Daoy (cell line): ENCODE results near the gene HHATL. TPM values are rescaled to one million over a fixed set of nuclear protein-coding genes. Genes with fewer than 3 reads are reported as not detected.

ENCODE experiments used
- DNase-seq: peaks from one replicate; pipeline ENCODE4 v3.0.0-alpha.2; 2015; ENCODE audit warnings: low read depth
- total RNA-seq: library from RNA; depleted of rRNA; stranded (reverse); fragments of >200 nt; shearing (Covaris generic); gene quantifications from 2 replicates; pipeline ENCODE4 v1.2.3, GENCODE V29; 2014

HHATL gene
- total RNA-seq, 1 experiment from 2014 or later = not detected

DNA sequence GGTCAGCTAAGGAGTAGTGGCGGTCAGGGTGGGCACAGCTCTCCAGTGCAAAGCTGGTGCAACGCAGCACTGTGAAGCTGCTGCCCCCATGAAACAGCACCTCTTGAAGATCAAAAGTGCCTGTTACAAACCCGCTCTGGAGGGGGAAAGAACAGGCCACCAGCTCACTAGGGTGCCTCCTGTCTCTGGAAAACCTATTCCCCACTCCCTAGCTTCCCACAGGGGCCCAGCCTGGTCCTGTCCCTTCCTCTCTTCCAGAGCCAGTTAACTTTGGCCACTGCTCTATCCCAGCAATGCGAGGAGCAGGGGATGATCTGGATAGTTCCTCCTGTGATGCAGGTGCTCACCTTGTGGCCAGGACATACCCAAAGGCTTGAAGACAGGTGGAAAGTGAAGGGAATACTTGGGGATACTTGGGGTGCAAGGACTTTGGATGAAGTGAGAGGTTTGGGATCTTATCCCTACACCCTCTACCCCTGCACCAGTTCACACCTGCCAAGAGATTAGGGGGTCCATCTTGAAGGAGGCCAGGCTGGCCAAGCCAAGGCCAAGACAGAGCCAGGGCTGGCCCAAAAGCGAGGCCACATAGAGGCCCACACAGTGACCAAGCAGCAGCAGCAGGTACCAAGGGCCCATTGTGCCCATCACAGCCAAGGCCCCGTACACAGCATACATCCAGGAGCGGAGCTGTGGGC, 4.2 kb downstream of the HHATL start:
- no peak for DNase-seq

DNA sequence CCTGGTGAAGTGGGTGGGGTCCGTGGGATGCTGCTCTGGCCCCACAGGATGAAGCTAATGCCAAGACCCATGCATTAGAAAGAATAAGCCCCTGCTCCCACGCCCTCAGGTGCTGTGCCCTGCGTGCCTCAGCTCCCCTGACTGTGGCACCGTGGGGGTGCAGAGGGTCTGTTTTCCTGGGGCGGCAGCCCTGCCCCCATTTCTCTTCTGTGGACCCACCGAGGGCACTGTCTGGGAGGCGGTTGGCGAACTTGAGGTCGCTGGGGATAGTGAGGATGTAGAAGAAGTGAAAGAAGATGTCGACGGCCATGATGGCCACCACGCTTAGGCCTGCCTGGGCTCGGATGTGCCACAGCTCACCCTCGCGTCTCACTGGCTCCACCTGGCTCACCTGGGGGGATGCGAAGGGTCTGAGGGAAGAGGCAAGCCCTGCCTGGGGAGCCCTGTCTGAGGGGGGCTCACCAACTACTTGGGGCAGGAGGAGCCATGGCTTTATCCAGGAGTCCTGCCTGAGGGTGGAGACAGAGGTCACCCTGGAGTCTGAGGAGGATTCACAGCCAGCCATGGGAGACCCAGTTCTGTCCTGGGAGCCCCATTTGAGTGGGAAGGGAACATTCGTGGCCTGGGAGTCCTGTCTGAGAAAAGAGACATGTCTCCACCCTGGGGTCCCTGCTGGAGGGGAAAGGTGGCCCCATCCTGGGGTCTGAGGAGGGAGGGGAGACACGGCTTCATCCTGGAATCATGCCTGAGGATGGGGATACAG, 5.1 kb downstream of the HHATL start:
- DNase-seq = no peak

DNA sequence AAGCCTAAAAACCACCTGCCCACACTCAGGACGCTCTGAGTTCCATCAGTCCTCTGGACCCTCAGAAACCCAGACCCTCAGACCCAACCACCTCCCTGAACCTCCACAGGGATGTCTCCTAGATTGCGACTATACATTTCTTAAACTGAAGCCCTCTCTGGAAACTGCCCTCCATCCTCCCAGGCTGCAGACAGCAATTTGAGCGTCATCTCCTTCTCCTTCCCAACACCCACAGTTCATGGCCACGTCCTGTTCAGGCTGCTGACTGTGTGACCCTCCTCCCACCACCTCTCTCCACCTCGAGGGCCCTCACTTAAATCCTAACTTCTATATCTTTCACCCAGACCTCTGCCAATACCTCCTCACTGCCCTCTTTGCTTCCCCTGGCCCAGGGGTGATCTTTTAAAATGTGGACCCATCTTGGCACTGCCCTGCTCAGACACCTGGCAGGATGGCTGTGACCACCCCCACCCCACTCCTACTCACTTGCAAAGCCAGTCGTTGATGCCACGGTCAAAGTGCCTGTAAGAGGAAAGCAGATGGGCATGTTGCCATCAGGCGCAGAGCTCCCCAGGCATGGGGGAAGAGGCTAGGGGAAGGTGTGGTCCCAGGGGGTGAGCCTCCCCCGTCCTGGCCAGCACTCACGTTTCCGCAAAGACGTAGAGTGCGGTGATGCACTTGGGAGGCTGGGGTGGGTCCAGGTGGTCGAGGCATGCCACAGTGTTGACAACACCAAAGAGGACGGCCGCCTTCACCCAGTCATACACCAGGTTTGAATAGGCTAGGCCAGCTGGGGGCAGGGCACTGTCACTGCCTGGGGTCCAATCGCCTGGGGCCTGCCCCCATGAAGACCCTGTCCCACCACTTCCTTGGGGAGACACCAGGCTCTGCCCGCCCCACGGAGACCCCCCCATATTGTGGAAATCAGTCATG, 6.0 kb downstream of the HHATL start:
- no peak for DNase-seq

DNA sequence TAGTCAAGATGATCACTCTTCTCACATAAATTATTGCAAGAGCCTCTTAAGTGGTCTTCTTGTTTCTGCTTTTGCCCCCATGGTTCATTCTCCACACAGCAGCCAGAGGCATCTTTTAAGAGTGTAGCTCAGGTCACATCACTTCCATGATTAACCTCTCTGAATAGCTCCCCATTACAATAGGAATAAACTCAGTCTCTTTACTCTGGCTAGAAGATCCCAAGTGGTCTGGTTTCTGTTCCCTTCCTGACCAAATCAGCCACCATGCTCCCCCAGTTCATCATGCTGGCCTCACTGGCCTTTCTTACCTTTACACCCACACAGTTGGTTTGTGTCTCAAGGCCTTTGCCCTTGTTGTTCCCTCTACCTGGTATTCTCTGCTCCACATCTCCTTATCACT, 8.2 kb downstream of the HHATL start:
- DNase-seq = no peak

DNA sequence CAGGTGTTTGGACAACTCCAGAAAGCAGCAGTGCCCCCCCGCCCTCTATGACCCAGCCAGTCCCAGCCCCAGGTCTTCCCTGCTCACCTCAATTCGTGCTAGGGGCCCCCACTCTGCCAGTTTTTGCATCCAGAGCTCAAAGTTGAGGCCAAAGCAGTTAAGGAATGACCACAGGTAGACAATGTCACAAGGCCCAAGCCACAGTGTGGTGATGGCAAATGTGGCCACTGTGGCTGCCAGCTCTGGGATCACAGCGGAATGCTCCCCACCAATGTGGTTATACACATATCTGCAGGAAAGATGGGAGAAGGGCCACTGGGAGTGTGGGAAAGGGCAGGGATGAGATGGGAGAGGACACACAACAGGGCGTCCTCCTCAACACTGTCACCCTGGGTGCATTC, 9.1 kb downstream of the HHATL start:
- DNase-seq = no peak

DNA sequence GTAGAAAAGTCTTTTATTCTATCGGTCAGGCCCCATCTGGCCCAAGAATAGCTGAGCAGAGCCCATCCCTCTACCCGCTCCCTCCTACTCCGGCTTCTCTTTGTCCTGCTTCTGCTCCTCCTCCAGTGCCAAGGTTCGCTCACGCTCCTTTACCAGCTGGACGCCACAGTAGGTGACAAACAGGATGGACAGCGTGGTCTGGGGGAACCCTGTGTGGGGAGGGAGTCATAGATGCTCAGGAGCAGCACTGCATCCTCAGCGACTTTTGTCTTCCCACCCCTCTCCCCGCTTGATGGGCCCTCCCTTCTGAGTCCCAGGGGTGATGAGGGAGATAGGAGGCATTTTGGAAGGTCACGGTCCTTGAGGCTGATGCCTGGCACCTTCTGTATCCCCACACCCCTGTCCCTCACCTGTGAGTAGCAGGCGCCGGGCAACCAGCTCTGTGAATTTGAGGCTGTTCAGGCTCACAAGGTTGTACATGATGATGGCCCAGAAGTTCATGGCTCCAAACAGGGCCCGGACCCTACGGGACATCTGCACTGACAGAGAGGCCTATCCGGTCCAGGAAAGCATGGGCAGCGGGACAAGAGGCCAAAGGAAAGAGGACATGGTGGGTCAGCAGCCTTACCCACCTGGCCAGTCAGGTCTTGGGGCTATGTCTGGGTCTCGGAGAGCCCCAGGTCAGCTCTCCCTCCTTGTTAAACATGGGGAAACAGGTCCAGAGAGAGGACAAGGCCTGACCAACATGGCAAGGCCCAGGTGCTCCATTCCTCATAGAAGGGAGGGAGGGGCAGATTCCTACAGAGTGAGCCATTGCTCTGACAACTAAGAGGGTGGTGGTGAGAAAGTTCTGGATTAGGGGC, 9.7 kb downstream of the HHATL start:
- no peak for DNase-seq

DNA sequence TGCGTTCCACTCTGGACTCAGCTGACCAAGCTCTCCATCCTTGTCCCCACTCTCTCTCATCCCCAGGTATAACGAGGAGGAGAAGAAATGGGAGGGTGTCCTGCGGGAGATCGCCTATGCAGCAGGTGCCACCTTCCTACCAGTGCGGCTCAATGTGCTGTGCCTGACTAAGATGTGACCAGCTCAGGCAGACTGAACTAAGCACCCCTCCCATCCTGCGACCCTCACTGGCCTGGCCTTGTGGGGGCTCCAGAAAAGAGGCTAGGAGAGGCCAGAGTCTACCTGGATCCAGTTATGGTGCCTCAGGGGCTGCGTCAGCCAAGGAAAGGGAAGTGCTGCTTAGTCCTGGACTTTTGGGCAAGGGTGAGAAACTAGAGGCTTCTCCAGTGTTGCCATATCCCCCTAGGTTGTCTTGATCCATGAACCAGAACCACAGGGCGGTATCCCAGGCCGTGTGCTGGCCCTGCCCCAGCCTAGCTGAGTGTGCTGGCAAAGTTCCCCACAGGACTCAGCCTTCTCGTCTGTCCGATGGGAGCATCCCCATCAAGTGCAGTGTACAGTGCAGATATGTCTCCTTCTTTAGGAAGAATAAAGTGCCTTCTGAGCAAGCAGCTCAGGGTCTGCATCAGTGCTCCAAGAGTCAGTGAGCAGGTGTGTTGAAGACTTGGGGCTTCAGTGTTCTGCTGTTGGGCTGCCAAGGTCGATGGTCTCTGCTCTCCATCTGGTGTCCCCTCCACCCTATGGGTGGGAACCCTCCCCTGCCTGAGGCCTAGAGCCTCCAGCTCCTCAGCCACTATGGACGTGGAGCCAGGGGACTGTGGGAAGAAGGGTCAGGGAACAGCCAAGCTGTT, 10.6 kb downstream of the HHATL start:
- DNase-seq = no peak

DNA sequence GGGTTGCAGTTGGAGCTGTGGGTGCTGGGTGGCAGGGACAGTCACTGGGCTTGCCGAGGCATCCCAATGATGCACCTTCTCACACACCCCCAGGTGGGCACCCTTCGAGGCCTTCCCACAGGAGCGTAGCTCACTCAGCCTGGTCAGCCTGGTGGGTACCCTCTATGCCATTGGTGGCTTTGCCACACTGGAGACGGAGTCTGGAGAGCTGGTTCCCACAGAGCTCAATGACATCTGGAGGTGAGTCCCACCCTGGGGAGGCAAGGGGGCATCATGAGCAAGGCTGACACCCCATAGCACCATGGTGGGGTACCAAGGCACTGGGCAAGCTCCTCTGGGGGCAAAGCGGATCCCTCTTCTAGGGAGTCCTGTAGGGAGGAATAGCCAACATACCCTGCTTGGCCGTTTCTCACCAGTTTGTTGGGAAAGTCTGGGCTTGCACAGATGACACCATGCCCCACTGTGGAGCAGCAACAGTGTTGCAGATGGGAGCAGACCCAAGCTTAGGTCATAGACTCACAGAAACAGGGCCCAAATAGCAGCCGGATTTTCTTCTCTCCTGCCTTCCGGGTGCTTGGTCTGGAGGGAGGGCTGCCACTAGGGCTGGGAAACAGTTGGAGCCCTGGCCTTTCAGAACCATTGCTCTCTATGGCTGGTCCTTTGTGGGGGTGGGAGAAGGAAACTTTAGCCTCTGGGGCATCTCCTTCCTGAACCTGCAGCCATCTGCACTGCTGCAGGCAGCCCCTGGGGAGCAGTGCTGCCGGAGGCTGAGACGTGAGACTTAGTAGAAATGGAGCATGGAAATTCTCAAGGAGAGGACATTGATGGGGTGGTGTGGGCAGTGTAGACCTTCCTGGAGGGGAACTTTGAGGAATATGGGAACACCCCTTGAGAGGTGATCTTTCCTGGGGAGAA, 11.6 kb downstream of the HHATL start:
- DNase-seq = no peak

DNA sequence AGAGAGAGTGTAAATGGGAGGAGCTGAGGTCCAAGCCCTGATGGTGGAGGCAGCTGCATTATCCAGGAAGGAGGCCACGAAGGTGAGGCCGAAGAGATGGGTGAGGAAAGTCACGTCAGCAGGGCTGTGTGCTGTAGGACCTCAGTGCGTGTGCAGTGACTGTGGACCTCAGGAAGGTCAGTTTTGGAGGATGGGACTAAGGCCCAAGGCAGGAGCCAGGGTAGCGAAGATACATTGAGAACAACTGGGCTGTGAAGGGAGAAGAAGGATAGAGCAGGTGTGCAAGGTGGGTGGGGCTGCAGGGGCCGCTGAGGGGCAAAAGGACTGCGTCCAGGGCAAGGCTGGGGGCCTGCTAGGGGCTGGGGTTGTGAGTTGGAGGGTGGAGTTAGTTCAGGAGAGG, 12.4 kb downstream of the HHATL start:
- DNase-seq = no peak

DNA sequence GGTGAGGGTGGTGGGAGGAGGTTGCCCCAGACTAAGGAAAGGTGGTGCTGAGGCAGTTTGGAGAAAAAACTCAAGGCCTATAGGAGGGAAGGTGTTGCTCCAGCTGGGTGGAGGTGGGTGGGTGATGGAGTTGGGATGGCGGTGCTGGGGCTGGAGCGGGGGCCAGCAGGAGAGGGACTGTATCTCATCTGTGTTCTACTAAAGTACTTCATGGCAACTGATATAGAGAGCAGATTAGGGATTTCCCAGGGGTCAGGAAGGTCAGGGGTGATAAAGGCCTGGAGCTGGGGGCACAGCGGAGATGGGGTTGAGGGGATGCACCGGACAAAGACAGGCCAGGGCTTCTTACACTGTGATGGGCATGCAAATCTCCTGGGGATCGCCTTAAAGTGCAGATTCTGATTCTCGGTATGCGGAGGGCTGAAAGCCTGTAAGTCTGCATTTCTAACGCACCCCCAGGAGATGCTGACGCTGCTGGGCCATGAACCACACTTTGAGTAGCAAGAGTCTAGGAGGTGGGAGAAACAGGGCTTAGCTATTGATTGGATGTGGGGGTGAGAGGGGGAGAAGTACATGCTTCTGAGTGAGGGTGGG, 13.1 kb downstream of the HHATL start:
- no peak for DNase-seq

DNA sequence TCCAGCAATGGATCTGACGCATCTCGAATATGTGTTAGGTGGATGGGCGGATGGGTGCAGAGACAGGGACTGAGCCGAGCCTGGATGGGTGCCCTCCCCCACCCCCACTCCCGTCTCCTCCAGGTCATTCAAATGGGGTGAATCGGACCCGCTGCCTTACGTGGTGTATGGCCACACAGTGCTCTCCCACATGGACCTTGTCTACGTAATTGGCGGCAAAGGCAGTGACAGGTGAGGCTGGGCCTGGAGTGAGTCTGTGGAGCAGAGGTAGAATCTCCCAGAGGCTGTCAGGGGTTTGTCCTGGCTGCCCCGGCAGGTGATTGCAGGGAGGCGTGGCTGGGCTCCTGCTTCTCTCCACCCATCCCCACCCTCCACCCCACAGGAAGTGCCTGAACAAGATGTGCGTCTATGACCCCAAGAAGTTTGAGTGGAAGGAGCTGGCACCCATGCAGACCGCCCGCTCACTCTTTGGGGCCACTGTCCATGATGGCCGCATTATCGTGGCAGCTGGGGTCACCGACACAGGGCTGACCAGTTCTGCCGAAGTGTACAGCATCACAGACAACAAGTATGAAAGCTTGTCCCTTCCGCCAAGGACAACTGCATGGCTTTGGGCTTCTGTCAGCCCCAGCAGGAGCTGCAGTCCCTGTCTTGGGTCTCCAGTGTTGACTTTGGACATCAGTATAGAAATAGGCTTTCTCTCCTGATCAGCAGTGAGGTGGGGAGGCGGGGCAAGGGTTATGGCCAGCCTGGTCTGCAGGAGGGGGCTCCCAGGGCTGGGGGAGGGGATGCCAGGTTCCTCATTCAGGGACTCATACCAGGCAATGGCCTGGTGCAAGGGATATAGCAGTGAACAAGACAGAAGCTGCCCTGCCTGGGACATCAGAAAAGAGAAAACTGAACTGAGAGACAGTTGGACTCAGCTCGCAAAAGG, 13.8 kb downstream of the HHATL start:
- DNase-seq = no peak

DNA sequence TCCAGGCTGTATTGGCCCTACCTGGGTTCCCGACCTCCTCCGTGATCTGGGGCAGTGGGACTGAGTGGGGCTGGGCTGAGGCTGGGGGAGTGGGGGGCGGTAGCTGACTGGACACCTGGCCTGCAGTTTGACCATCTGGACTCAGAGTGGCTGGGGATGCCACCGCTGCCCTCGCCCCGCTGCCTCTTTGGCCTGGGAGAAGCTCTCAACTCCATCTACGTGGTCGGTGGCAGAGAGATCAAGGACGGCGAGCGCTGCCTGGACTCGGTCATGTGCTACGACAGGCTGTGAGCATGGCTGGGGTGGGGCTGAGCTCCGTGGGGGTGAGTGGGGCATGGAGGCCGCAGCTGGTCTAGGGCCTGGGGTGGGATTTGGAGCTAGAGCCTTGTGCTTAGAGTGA, 14.6 kb downstream of the HHATL start:
- no peak for DNase-seq

DNA sequence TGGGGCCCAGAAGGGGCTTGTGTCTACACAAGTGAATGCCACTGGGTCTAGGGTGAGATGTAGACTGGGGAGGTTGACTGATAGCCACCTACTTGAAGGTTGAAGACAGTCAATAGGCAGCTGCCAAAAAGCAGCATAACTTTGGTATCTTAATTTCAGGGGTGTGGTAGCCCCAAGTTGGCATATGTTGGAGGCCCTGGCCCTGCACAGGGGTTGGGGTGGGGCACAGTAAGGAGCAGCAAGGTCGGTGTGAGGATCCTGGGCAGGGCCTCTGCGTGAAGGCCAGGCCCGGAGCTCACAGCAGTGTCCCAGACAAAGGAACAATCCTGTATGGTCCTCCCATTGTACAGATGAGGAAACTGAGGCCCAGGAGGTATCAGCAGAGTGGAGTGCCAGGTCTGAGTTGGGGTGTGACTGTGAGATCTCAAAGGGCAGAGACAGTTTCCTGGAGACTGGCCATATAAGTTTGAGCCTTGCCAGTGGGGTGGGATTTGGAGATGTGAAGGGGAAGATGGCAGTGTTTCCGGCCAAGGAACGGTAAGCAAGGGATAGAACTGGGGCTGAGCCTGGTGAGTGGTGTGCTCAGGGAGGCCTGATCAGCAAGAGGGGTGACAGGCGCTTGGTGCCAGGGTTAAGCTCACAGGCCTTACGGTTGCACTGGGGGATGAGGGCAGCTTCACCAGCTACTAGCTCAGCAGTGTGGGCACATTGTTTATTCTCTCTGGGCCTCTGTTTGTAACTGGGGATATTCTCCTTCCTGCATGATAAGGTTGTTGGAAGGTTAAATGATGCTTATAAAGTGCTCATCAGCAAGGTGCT, 15.6 kb downstream of the HHATL start:
- DNase-seq = no peak

DNA sequence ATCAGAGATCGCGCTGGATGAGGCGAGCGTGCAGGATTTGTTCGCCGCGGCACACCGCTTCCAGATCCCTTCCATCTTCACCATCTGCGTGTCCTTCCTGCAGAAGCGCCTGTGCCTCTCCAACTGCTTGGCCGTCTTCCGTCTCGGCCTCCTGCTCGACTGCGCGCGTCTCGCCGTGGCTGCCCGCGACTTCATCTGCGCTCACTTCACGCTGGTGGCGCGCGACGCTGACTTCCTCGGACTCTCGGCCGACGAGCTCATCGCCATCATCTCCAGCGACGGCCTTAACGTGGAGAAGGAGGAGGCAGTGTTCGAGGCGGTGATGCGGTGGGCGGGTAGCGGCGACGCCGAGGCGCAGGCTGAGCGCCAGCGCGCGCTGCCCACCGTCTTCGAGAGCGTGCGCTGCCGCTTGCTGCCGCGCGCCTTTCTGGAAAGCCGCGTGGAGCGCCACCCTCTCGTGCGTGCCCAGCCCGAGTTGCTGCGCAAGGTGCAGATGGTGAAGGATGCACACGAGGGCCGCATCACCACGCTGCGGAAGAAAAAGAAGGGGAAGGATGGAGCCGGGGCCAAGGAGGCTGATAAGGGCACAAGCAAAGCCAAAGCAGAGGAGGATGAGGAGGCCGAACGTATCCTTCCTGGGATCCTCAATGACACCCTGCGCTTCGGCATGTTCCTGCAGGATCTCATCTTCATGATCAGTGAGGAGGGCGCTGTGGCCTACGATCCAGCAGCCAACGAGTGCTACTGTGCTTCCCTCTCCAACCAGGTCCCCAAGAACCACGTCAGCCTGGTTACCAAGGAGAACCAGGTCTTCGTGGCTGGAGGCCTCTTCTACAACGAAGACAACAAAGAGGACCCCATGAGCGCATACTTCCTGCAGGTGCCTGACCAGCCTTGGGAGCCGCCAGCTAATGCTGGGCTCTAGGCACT, 16.4 kb downstream of the HHATL start:
- DNase-seq = no peak

DNA sequence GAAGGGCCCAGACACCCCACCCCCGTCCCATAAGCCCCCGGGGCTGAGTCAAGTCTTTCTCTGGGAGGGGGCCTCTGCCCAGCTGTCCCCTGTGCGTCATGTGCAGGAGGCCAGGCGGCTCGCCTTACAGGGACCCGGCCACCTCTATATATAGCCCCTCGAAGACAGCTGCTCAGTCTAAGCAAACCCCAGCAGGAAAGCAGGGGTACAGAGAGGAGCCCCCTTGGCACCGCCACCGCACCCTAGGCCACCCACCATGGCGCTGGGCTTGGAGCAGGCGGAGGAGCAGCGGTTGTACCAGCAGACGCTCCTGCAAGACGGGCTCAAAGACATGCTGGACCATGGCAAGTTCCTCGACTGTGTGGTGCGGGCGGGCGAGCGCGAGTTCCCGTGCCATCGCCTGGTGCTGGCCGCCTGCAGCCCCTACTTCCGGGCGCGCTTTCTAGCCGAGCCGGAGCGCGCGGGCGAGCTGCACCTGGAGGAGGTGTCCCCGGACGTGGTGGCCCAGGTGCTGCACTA, 17.2 kb downstream of the HHATL start, which contains the start of gene KLHL40:
Gene KLHL40, plus strand, starts transcription at position 175 of the 519 bp plus-strand sequence. Its CDS starts 82 bp downstream, at position 257.
- no peak for DNase-seq
